AG04449 (cell line): Measurements from ENCODE around the gene CCKAR.

Source experiments
- CTCF ChIA-PET: fragments of 350-600 bp; formaldehyde crosslinking; extraction: SDS; loops from one replicate; lab custom pipeline; 2021; ENCODE audit warnings: antibody characterized with exemption; lab: Yijun Ruan, JAX
- POLR2A ChIA-PET: fragments of 400-600, 350-600 bp; formaldehyde crosslinking; extraction: SDS; loops from one replicate; lab custom pipeline; 2020; ENCODE audit warnings: antibody characterized with exemption, inconsistent platforms; lab: Yijun Ruan, JAX
- DNase-seq: peaks from one replicate; pipeline ENCODE4 v3.0.0-alpha.2; 2010; ENCODE audit warnings: low read depth, low spot score
- H3K4me3 ChIP-seq: 2 replicates; pipeline ENCODE4 v1.5.1; 2011; ENCODE audit warnings: low read depth, mild to moderate bottlenecking, control low read depth, low read length
- CTCF ChIP-seq: IDR thresholded peaks from one replicate; pipeline ENCODE4 v1.5.1; 2011; ENCODE audit warnings: mild to moderate bottlenecking, moderate library complexity, low read length, control low read depth, inconsistent platforms; ENCODE audit not compliant: insufficient read depth; ENCODE audit errors: missing control alignments

The CCKAR gene

GRCh38 chr4:26525136-26525770 is 35.0 kb upstream of the CCKAR start:
- ChIA-PET POLR2A (no interaction called here), CTCF (no interaction called here)
- no peak for TF ChIP-seq CTCF
- no peak overlapping the region for H3K4me3 ChIP-seq
- DNase-seq, result peak; percentile 31

- ChIA-PET CTCF (interaction anchor here (0.7 to 1.5 kb wide), 3 partner anchors 16 to 38 kb away, joined by 3 to 5 read pairs (median 4); no protein-coding TSS in a partner anchor), POLR2A (no interaction called here)
- DNase-seq, result no peak
- no peak overlapping the region for H3K4me3 ChIP-seq
- no peak for TF ChIP-seq CTCF
Observed at GRCh38 chr4:26524011-26524410, 33.7 kb upstream of the CCKAR start.

- DNase-seq, result no peak
Observed at GRCh38 chr4:26522478-26522877, 32.2 kb upstream of the CCKAR start.

GRCh38 chr4:26520728-26521450 is 30.6 kb upstream of the CCKAR start:
- H3K4me3 ChIP-seq, result no peak overlapping the region
- POLR2A ChIA-PET, result no interaction called here
- CTCF ChIA-PET, result no interaction called here
- DNase-seq, result no peak
- TF ChIP-seq CTCF, result no peak

More at GRCh38 chr4:26522478-26522877, 32.2 kb upstream of the CCKAR start:
- POLR2A ChIA-PET, result no interaction called here
- CTCF ChIA-PET, result interaction anchor here (1.0 to 2.2 kb wide), 3 partner anchors 19 to 198 kb away, joined by 3 to 8 read pairs (median 5); no protein-coding TSS in a partner anchor
- TF ChIP-seq CTCF, result no peak
- no peak overlapping the region for H3K4me3 ChIP-seq

- POLR2A ChIA-PET, result no interaction called here
- no peak for DNase-seq
- CTCF ChIA-PET, result no interaction called here
- no peak for TF ChIP-seq CTCF
- H3K4me3 ChIP-seq, result no peak overlapping the region
Observed at GRCh38 chr4:26515936-26516335, 25.7 kb upstream of the CCKAR start.

- no peak for TF ChIP-seq CTCF
- CTCF ChIA-PET, result interaction anchor here (1.0 to 1.7 kb wide), 3 partner anchors 9 to 29 kb away, joined by 3 read pairs; no protein-coding TSS in a partner anchor
- H3K4me3 ChIP-seq, result no peak overlapping the region
- POLR2A ChIA-PET, result no interaction called here
- DNase-seq, result no peak
Observed at GRCh38 chr4:26510334-26510964, 20.2 kb upstream of the CCKAR start.
